DND-41 (cell line): ENCODE data around the gene SSR2.

Experiments used
- ATAC-seq: fragments of 200-7000 bp; cut with Tn5 transposase; 3 replicates; pipeline ENCODE4 v1.9.1; 2021; ENCODE audit warnings: low read depth; ENCODE audit not compliant: insufficient read depth
- DNase-seq: peaks from one replicate; pipeline ENCODE4 v3.0.0-alpha.2; 2020
- H2AFZ ChIP-seq: 2 replicates; pipeline ENCODE4 v1.6.0; 2012; ENCODE audit warnings: low read depth, low read length
- H3K27ac ChIP-seq: 2 replicates; pipeline ENCODE4 v1.5.1; 2012; ENCODE audit warnings: low read length, inconsistent platforms
- H3K27me3 ChIP-seq: fragments of 200-600 bp; sonication (generic); 2 replicates; pipeline ENCODE4 v1.6.0; 2012; ENCODE audit warnings: low read length, mild to moderate bottlenecking, inconsistent platforms; ENCODE audit not compliant: insufficient read depth, poor library complexity
- H3K36me3 ChIP-seq: 2 replicates; pipeline ENCODE4 v1.5.1; 2012; ENCODE audit warnings: low read length, inconsistent platforms; ENCODE audit not compliant: insufficient read depth
- H3K4me1 ChIP-seq: 2 replicates; pipeline ENCODE4 v1.5.1; 2012; ENCODE audit warnings: mild to moderate bottlenecking, low read length; ENCODE audit not compliant: insufficient read depth
- H3K4me2 ChIP-seq: 2 replicates; pipeline ENCODE4 v1.6.0; 2012; ENCODE audit warnings: mild to moderate bottlenecking, moderate library complexity, low read length, inconsistent platforms; ENCODE audit not compliant: insufficient read depth
- H3K4me3 ChIP-seq, 2 experiments: fragments of 200-600 bp in 1 of 2; shearing (Covaris generic) in 1 of 2; 2 replicates each; pipeline ENCODE4 v1.5.1; 2012 to 2016; ENCODE audit warnings: inconsistent platforms in 2 of 2, low read length in 2 of 2, mild to moderate bottlenecking in 2 of 2, low read depth in 1 of 2, moderate library complexity in 1 of 2
- H3K79me2 ChIP-seq: 2 replicates; pipeline ENCODE4 v1.6.0; 2012; ENCODE audit warnings: low read length, inconsistent platforms; ENCODE audit not compliant: insufficient read depth
- H3K9ac ChIP-seq: 2 replicates; pipeline ENCODE4 v1.6.0; 2012; ENCODE audit warnings: low read depth, mild to moderate bottlenecking, inconsistent platforms, low read length, moderate library complexity
- H3K9me3 ChIP-seq: 2 replicates; pipeline ENCODE4 v1.5.1; 2012; ENCODE audit warnings: low read length, moderate library complexity, mild to moderate bottlenecking, inconsistent platforms; ENCODE audit not compliant: insufficient read depth, severe bottlenecking
- H4K20me1 ChIP-seq: 2 replicates; pipeline ENCODE4 v1.6.0; 2012; ENCODE audit warnings: low read length; ENCODE audit not compliant: insufficient read depth
- CTCF ChIP-seq: IDR thresholded peaks from 2 replicates; pipeline ENCODE4 v1.5.1; 2012; ENCODE audit warnings: borderline replicate concordance, low read length, moderate library complexity, mild to moderate bottlenecking; ENCODE audit not compliant: poor library complexity, severe bottlenecking; ENCODE audit errors: extremely low read depth
- EZH2 ChIP-seq: IDR thresholded peaks from 3 replicates; pipeline ENCODE4 v1.6.1; 2012; ENCODE audit warnings: borderline replicate concordance, low read depth, mild to moderate bottlenecking, moderate library complexity, low read length, inconsistent platforms; ENCODE audit not compliant: severe bottlenecking

SSR2 gene

GRCh38 chr1:156067262-156067661, 46.5 kb upstream of the SSR2 start:
- Histone ChIP-seq H2AFZ (no peak overlapping the region), H3K27ac (no peak overlapping the region), H3K9ac (no peak overlapping the region), H3K79me2 (no peaks in the 10 kb centered on the region), H3K36me3 (no peaks in the 10 kb centered on the region), H3K4me2 (no peak overlapping the region), H3K4me3 (no peak overlapping the region), H4K20me1 (no peaks in the 10 kb centered on the region), H3K9me3 (no peaks in the 10 kb centered on the region), H3K27me3 (no peaks in the 10 kb centered on the region), H3K4me1 (no peaks in the 10 kb centered on the region)
- no peak for DNase-seq
- ATAC-seq, result no peak
- TF ChIP-seq EZH2 (no peak), CTCF (no peak)

GRCh38 chr1:156065871-156066270, 45.1 kb upstream of the SSR2 start:
- Histone ChIP-seq H3K9me3 (no peaks in the 10 kb centered on the region), H3K4me3 (no peak overlapping the region), H3K4me1 (no peaks in the 10 kb centered on the region), H3K27me3 (no peaks in the 10 kb centered on the region), H4K20me1 (no peaks in the 10 kb centered on the region), H3K9ac (no peak overlapping the region), H3K4me2 (no peak overlapping the region), H3K79me2 (no peaks in the 10 kb centered on the region), H3K36me3 (no peaks in the 10 kb centered on the region), H2AFZ (no peak overlapping the region), H3K27ac (no peak overlapping the region)
- no peak for ATAC-seq
- TF ChIP-seq CTCF, result no peak
- no peak for TF ChIP-seq EZH2
- no peak for DNase-seq

- no peaks in the 10 kb centered on the region for H3K79me2 ChIP-seq
- H3K4me1 ChIP-seq, result no peaks in the 10 kb centered on the region
- no peak for TF ChIP-seq CTCF
- ATAC-seq (no peak), DNase-seq (no peak)
- no peak overlapping the region for H3K9ac ChIP-seq
- H3K36me3 ChIP-seq, result no peaks in the 10 kb centered on the region
- H3K9me3 ChIP-seq, result no peaks in the 10 kb centered on the region
- H4K20me1 ChIP-seq, result no peaks in the 10 kb centered on the region
- no peak overlapping the region for H2AFZ ChIP-seq
- no peak overlapping the region for H3K27ac ChIP-seq
- H3K27me3 ChIP-seq, result no peaks in the 10 kb centered on the region
- H3K4me3 ChIP-seq, result no peak overlapping the region
- H3K4me2 ChIP-seq, result no peak overlapping the region
These were observed 44.5 kb upstream of the SSR2 start for GRCh38 chr1:156065212-156065611.

- Histone ChIP-seq H3K4me3 (no peak overlapping the region), H3K79me2 (no peaks in the 10 kb centered on the region), H2AFZ (no peak overlapping the region), H3K27me3 (no peaks in the 10 kb centered on the region), H3K4me1 (no peaks in the 10 kb centered on the region), H3K36me3 (no peaks in the 10 kb centered on the region), H3K9ac (no peak overlapping the region), H3K4me2 (no peak overlapping the region), H3K9me3 (no peaks in the 10 kb centered on the region), H3K27ac (no peak overlapping the region), H4K20me1 (no peaks in the 10 kb centered on the region)
- ATAC-seq (no peak), DNase-seq (no peak)
- TF ChIP-seq EZH2 (no peak), CTCF (no peak)
These were observed 43.9 kb upstream of the SSR2 start for GRCh38 chr1:156064615-156065014.
